ENCODE data around the gene FARP1. TPM values are rescaled to one million over a fixed set of nuclear protein-coding genes. Genes with fewer than 3 reads are reported as not detected.

Gene FARP1
- polyA plus RNA-seq, 2 of the 4 experiments (the other 2 are of a cell fraction), result 9.4 to 13.0 TPM

DNA sequence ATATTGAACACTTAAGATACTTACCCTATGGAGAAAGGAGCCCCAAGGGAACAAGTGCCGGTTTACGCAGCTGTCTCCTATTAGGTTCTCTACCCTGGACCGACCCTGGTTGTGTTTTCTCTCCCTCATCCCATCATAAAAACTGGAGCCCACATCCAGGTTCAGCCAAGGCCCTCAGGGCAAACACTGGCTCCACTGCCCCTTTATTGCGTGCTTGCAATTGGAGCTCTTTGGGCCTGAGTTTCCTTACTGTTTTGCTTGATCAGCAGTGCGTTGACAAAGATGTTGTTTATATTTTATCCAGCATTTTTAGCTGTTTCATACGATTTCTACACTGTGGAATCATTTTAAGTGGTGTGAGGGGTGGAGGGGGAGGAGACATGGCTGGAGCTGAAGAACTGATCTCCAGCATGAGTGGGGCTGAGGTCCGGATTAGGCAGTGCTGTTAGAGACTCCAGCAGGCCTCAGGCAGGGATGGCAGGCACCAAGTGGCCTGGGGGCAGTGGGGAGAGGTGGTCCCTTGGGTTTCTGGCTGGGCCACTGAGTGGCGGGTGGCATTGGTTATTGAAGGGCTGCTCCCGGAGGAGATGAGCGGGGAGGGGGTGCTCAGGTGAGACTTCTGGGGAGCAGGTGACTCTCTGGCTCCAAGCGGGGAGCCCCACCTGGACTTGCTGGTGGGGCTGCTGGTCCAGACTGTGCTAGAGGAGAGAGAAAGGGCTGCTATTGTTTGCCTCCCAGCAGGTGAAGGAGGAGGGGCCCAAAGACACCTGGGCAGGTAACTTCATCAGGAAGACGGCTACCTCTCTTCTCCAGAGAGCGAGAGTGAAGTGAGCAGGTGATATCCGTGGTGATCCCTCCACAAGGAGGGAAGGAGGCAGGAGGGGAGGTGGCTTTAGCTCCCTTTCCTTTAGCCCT lies 96.5 kb downstream of the FARP1 start:
- no peak overlapping the region for H3K4me3 ChIP-seq
- TF ChIP-seq HES2 (IDR thresholded peaks at IDR 0.05), result no peak
- no peak for TF ChIP-seq HOXA7 (CRISPR knock-in tag; IDR thresholded peaks at IDR 0.05)
- no peaks in the 10 kb centered on the region for H3K9me3 ChIP-seq
- CTCF ChIA-PET, result no interaction called here
- POLR2A ChIA-PET, result no interaction called here
- FAIRE-seq, result no peak
- no peaks in the 10 kb centered on the region for H3K4me1 ChIP-seq
- no peak overlapping the region for H3K4me2 ChIP-seq
- WGBS (ENCODE audit: missing lambda C conversion rate), result 85% methylated on average over 12 of the region's 14 CpGs
- H3K27ac ChIP-seq, result no peak overlapping the region
- no peak for ATAC-seq
- no peak for DNase-seq (ENCODE audit: low read depth in 1 of 2, low spot score in 1 of 2)

GRCh38 chr13:98240135-98240534 lies 97.2 kb downstream of the FARP1 start:
- DNase-seq (ENCODE audit: low read depth in 1 of 2, low spot score in 1 of 2) (no peak), ATAC-seq (no peak), FAIRE-seq (no peak)
- H3K9me3 ChIP-seq, result no peaks in the 10 kb centered on the region
- ChIA-PET CTCF (no interaction called here), POLR2A (no interaction called here)
- H3K4me1 ChIP-seq, result no peaks in the 10 kb centered on the region
- H3K4me2 ChIP-seq, result no peak overlapping the region
- TF ChIP-seq E2F6 (IDR thresholded peaks at IDR 0.05; ENCODE audit: borderline replicate concordance, low read depth) (no peak), EHF (CRISPR knock-in tag; IDR thresholded peaks at IDR 0.05) (no peak), POLR2A (IDR thresholded peaks at IDR 0.05; ENCODE audit: low read length) (no peak), CBX8 (IDR thresholded peaks at IDR 0.05) (no peak), RAD21 (conservative IDR thresholded peaks at IDR 0.05 in 1 of 2, IDR thresholded peaks at IDR 0.05 in 1 of 2) (no peak), RCOR1 (IDR thresholded peaks at IDR 0.05; ENCODE audit: low read depth, low read length) (no peak), HDAC2 (IDR thresholded peaks at IDR 0.05) (no peak), HOXB5 (CRISPR knock-in tag; IDR thresholded peaks at IDR 0.05) (no peak), CEBPB (IDR thresholded peaks at IDR 0.05) (no peak), NR3C1 (IDR thresholded peaks at IDR 0.05) (no peak), EHMT2 (IDR thresholded peaks at IDR 0.05; ENCODE audit: low read depth) (no peak), SREBF2 (IDR thresholded peaks at IDR 0.05) (no peak)
- TF ChIP-seq, protein P1, sequence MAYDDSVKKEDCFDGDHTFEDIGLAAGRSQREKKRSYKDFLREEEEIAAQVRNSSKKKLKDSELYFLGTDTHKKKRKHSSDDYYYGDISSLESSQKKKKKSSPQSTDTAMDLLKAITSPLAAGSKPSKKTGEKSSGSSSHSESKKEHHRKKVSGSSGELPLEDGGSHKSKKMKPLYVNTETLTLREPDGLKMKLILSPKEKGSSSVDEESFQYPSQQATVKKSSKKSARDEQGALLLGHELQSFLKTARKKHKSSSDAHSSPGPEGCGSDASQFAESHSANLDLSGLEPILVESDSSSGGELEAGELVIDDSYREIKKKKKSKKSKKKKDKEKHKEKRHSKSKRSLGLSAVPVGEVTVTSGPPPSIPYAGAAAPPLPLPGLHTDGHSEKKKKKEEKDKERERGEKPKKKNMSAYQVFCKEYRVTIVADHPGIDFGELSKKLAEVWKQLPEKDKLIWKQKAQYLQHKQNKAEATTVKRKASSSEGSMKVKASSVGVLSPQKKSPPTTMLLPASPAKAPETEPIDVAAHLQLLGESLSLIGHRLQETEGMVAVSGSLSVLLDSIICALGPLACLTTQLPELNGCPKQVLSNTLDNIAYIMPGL (CRISPR knock-in tag; IDR thresholded peaks at IDR 0.05; ENCODE audit: borderline replicate concordance), result no peak
- WGBS (ENCODE audit: missing lambda C conversion rate), result 91% methylated on average over 12 of the region's 12 CpGs
- H3K27ac ChIP-seq, result no peak overlapping the region
- H3K4me3 ChIP-seq, result no peak overlapping the region

- no peak overlapping the region for H3K4me3 ChIP-seq
- TF ChIP-seq SMC3 (IDR thresholded peaks at IDR 0.05) (no peak), ZFP36 (IDR thresholded peaks at IDR 0.05; ENCODE audit: borderline replicate concordance, partially characterized antibody) (no peak), CHD2 (IDR thresholded peaks at IDR 0.05; ENCODE audit: low read length, partially characterized antibody) (no peak), E2F6 (IDR thresholded peaks at IDR 0.05; ENCODE audit: borderline replicate concordance, low read depth) (no peak), PHF8 (IDR thresholded peaks at IDR 0.05; ENCODE audit: borderline replicate concordance, low read depth) (no peak), CHD4 (IDR thresholded peaks at IDR 0.05; ENCODE audit: borderline replicate concordance) (no peak), CEBPB (IDR thresholded peaks at IDR 0.05) (no peak), HES2 (IDR thresholded peaks at IDR 0.05) (no peak), EHF (CRISPR knock-in tag; IDR thresholded peaks at IDR 0.05) (no peak), NPAS2 (CRISPR knock-in tag; IDR thresholded peaks at IDR 0.05; ENCODE audit: borderline replicate concordance) (no peak), ELK1 (IDR thresholded peaks at IDR 0.05; ENCODE audit: low read depth, low read length) (no peak), FOSL2 (IDR thresholded peaks at IDR 0.05) (no peak), FOSL2 (CRISPR knock-in tag; IDR thresholded peaks at IDR 0.05) (no peak), CBX8 (IDR thresholded peaks at IDR 0.05) (no peak), RARB (CRISPR knock-in tag; IDR thresholded peaks at IDR 0.05) (no peak), POLR2A (IDR thresholded peaks at IDR 0.05; ENCODE audit: low read length) (no peak)
- TF ChIP-seq, protein P2, sequence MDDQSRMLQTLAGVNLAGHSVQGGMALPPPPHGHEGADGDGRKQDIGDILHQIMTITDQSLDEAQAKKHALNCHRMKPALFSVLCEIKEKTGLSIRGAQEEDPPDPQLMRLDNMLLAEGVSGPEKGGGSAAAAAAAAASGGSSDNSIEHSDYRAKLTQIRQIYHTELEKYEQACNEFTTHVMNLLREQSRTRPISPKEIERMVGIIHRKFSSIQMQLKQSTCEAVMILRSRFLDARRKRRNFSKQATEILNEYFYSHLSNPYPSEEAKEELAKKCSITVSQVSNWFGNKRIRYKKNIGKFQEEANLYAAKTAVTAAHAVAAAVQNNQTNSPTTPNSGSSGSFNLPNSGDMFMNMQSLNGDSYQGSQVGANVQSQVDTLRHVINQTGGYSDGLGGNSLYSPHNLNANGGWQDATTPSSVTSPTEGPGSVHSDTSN (IDR thresholded peaks at IDR 0.05), result no peak
- WGBS (ENCODE audit: missing lambda C conversion rate), result 88% methylated on average over 11 of the region's 11 CpGs
- no peak overlapping the region for H3K4me2 ChIP-seq
- ChIA-PET POLR2A (no interaction called here), CTCF (no interaction called here)
- H3K27ac ChIP-seq, result no peak overlapping the region
- H3K4me1 ChIP-seq, result no peaks in the 10 kb centered on the region
- DNase-seq (ENCODE audit: low read depth in 1 of 2, low spot score in 1 of 2), result no peak
- H3K9me3 ChIP-seq, result no peaks in the 10 kb centered on the region
- ATAC-seq, result no peak
- no peak for FAIRE-seq
Measured at GRCh38 chr13:98240974-98241373, 98.1 kb downstream of the FARP1 start.

Measured in A549 (cell line).